Transverse colon (tissue), 4 donors: Measurements from ENCODE around the gene CLSTN1.

Experiments used
- POLR2A ChIP-seq: fragments of 450-650 bp; IDR thresholded peaks from one replicate; pipeline ENCODE4 v1.6.1; 2016; ENCODE audit warnings: antibody characterized with exemption, mild to moderate bottlenecking, moderate library complexity
- POLR2AphosphoS5 ChIP-seq, 3 donors: sonication (generic); formaldehyde crosslinking; IDR thresholded peaks; one replicate each; pipeline ENCODE4 v1.6.1; 2016; ENCODE audit warnings: antibody characterized with exemption in 3 of 3
- TF ChIP-seq, protein P1 (sequence below), 5 experiments: fragments of 200-600 bp in 3 of 5; fragments of 450-650 bp in 2 of 5; sonication (generic) in 3 of 5; IDR thresholded peaks; 1 replicate in 2 of 5; 2 replicates in 3 of 5; pipeline ENCODE4 v1.5.1; 2016 to 2017; ENCODE audit warnings: antibody characterized with exemption in 5 of 5, inconsistent platforms in 3 of 5, mild to moderate bottlenecking in 2 of 5, moderate library complexity in 1 of 5

GRCh38 chr1:9824702-9825089, 931 bp upstream of the CLSTN1 start:
- TF ChIP-seq, protein P1, sequence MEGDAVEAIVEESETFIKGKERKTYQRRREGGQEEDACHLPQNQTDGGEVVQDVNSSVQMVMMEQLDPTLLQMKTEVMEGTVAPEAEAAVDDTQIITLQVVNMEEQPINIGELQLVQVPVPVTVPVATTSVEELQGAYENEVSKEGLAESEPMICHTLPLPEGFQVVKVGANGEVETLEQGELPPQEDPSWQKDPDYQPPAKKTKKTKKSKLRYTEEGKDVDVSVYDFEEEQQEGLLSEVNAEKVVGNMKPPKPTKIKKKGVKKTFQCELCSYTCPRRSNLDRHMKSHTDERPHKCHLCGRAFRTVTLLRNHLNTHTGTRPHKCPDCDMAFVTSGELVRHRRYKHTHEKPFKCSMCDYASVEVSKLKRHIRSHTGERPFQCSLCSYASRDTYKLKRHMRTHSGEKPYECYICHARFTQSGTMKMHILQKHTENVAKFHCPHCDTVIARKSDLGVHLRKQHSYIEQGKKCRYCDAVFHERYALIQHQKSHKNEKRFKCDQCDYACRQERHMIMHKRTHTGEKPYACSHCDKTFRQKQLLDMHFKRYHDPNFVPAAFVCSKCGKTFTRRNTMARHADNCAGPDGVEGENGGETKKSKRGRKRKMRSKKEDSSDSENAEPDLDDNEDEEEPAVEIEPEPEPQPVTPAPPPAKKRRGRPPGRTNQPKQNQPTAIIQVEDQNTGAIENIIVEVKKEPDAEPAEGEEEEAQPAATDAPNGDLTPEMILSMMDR (IDR thresholded peaks at IDR 0.05), result no peak
- TF ChIP-seq POLR2AphosphoS5 (IDR thresholded peaks at IDR 0.05) (no peak), POLR2A (no peak)
